ENCODE measurements around the gene PREPL.

PREPL gene

DNA sequence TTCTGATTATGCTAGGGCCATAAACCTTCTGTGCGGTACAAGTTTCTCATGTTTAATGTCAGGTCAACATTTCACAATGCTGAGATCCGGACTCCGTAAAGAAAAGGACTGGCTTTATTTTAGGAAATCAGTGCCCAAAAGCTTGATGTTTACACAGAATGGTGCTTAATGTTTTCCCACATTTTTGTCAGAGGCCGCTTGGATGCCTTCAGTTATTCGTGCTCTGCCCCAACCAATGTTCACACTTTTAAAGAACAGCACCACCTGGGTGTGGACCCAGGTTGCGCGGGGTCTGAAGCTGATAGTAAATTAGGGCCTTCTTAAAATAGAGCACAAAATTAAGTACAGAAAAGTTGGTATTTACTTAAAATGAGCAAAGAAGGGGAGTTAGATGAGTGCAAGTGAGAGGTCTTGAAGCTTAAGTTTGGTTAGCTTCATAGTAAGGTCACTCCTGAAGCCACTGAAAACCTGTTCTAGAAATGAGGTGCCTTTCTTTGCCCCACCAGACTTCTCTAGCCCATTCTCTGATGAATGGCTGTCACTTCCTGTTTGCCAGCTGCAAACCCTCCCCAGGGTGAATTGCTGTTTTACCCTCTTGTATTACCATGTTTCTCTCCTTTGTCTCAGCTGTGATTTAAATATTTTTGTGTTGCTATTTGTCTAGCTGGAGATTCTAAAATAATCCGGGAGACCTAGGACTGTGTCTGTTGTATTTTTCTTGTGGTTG lies 65.5 kb downstream of the PREPL start:
- no peak for DNase-seq (ENCODE audit: low read depth in 2 of 2)

DNA sequence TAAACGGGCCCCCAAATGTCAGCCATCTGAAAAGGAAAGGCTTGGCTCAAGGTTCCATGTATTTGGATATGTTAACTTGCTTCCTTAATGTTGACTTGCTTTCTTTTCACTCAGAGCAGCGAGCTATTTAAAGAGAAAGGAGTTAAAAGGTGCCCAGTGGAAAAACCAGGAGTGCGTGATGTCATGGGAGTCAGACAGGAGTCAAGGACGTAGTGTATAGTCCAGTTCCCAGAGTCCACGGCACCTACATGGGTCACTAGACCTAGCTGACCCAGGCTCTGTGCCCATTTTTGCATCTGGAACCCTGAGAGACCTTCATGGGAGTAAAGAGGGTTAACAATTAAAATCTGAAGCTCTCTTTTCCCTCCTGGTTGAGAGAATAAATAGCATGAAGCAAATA lies 66.2 kb downstream of the PREPL start:
- no peak for DNase-seq (ENCODE audit: low read depth in 2 of 2)

DNA sequence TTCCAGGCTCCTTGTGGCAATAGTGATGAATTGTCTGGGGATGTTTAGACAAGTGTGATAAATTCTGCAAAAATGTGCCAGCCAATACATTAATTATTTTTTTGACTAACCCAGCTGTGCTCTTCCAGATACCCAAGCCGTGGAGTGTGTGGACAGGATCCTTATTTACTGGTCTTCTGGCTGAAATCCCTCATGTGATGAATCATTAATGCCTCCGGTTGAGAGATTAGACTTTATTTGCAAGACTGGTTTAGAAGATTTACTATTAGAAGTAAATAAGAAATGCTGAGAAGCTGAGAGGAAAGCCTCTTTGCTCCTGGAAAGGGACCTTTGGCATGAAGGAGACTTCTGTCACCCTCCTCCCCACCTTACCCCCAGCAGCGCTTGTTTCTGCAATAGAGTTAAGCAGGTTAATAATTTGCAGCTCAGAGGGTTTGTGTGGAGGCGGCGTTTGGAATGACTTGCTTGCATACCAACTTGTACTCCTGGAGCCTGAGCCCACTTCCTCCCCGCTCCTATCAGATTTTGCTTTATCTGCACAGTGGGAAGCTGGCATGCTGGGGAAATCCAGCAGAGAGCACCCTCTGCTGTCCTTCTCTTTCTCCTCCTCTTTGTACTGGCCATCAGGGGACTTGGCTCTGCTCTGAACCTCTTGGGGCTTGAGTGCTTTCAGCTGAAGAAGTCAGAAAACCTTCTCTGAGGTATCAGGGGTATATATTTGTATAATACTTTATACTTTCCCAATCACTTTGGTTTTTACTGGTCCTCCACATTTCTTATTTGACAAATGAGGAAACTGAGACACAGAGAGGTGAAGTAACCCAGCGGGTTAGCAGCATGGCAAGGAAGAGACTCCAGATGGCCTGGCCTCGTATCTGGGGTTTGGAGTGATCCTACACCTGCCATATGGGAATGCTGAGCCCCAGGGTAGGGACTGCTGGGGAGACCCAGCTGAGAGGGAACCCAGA lies 69.7 kb downstream of the PREPL start:
- no peak for DNase-seq (ENCODE audit: low read depth in 2 of 2)

DNA sequence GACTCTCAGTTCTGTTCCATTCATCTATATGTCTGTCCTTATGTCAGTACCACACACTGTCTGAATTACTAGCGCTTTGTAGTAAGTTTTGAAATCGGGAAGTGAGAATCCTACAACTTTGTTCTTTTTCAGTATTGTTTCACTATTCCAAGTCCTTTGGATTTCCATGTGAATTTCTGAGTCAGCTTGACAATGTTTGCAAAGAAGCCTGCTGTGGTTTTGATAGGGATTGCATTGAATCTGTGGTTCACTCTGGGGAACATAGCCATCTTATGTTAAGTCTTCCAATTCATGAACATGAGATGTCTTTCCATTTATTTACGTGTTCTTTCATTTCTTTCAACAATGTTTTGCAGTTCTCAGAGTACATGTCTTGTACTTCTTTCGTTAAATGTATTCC lies 71.0 kb downstream of the PREPL start:
- no peak for DNase-seq (ENCODE audit: low read depth in 2 of 2)

DNA sequence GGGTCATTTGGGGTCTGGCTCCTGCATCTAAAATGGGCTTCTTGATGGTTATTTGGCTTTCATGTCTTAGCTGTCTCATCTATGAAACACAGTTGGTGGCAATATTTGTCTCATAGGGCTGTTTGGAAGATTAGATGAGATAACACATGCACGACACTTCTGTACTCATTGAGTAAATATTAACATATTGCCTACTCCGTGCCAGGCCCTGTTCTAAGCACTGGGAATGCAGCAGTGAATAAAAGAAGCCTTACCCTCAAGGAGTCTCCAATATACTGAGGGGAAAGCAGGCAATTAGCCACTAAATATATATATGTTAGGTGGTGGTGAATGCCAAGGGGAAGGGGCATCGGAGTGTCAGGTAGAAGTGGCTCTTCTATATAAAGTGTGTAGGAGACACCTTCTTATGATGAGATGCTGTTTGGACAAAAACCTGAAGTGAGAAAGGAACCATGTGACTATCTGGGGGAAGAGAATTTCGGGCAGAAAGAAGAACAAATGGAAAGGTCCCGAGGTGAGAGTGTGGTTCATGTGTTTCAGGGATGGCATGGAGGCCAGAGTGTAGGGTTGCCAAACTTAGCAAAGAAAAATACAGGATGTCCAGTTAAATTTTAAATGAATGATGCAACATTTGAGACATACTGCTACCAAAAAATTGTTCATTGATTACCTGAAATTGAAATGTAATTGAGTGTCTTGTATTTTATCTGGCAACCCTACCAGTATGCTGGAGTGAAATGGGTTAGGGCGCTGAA lies 74.2 kb downstream of the PREPL start:
- no peak for DNase-seq (ENCODE audit: low read depth in 2 of 2)

DNA sequence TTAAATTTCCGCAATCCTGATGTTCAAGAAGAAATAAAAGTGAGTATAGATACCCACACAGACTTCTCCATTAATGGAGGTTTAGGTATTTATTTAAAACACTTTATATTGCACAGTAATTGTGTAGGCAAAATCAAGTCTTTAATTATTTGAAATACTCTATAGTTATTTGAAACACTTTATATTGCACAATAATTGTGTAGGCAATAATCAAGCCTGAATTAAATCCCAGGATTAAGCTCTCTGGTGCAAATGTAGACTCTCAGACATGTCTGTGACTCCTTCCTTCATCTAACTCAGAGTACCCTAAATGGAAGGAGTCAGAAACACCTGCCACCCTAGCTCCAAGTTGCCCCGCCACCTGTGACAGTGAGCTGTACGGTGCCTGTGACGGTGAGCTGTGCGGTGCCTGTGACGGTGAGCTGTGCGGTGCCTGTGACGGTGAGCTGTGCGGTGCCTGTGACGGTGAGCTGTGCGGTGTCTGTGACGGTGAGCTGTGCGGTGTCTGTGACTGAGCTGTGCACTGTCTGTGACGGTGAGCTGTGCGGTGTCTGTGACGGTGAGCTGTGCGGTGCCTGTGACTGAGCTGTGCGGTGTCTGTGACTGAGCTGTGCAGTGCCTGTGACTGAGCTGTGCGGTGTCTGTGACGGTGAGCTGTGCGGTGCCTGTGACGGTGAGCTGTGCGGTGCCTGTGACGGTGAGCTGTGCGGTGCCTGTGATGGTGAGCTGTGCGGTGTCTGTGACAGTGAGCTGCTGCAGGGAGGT lies 75.0 kb downstream of the PREPL start:
- DNase-seq (ENCODE audit: low read depth in 2 of 2), result no peak

DNA sequence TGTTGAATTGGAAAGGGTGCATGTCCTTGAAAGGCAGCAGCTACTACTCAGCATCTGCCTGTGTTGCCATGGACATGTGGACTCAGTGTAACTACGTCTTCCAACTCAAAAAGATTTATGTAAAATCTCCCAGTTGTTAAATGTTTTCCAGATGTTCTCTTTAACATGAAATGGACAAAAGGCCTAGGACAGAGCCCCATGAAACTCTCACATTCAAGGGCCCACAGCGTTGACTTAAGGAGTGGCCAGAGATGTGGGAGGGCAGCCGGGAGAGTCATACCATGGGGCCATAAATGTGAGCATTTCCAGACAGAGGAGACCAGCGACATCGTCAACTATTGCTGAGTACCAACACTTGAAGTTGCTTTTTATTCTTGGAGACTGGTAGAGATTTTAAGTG lies 76.1 kb downstream of the PREPL start:
- DNase-seq (ENCODE audit: low read depth in 2 of 2), result no peak

DNA sequence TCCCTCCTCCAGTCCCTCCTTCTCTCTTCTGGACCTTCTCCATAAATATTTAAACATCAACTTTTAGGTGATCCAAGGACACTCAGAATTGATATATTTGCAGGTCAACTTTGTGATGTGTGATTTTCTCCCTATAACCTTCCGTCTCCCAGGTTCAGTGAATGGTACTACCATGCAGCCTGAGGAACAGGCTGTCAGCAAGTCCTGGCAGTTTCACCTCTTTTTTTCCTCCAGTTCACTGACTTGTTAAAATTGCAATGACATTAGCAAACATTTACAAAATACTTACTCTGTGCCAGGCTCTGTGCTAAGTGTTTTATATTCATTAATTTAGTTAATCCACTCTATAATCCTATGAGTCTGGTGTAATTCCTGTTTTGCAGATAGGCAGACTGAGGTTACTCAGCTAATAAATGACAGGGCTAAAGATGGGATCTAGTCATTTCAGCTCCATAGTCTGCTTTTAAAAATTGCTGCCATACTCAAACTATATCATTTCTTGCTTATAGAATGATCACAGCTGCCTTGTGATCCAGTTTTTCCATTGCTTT lies 78.1 kb downstream of the PREPL start:
- no peak for DNase-seq (ENCODE audit: low read depth in 2 of 2)

DNA sequence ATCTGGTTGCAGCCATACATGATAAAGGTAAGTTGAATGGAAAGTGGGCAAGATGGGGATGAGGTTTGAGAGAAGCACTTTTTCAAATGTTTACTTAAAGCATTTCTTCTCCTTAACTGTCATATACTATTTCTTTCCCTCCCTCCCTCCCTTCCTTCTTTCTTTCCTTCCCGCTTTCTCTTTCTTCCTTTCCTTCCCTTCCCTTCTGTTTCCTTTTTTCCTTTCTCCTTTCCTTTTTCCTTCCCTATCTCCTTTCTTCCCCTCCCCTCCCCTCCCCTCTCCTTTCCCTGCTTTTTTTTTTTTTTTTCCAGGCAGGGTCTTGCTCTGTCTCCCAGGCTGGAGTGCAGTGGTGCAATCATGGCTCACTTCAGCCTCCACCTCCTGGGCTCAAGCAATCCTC lies 80.4 kb downstream of the PREPL start:
- DNase-seq (ENCODE audit: low read depth in 2 of 2), result no peak

DNA sequence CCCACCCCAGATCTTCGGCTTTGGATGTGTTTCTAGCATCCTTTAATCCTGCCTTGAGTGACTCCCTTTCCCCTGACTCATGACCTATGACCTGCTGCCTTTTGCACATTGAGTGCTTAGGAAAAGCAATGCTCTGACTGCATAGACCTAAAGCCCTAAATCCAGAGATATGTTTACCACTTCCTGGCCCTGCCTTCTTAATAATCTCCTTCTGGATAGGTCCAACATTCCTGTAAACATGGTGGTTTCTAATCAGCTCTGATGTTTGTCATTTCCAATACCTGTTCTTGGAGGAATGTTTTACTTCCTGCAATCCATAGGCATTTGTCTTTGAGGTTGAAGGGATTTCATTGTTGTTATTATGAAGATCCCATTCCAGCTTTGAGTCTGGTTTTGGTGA lies 83.8 kb downstream of the PREPL start:
- no peak for DNase-seq (ENCODE audit: low read depth in 2 of 2)

DNA sequence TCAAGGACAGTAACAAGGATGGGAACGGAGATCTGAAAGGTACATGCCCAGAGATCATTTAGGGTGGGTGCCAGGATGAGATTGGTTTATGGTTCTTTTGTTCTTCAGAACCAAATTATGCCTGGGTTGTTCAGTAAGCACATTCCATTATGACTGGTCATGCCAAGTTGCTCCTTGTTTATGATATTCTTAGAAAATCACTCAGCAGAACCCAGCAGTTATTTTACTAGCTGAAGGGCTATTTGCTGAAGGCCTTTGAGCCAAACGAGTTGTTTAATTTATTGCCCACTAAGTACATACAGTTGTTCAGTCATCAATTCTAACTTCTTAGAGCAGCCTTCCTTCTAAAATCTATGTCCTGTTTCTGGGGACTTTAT lies 85.4 kb downstream of the PREPL start:
- DNase-seq (ENCODE audit: low read depth in 2 of 2), result no peak

DNA sequence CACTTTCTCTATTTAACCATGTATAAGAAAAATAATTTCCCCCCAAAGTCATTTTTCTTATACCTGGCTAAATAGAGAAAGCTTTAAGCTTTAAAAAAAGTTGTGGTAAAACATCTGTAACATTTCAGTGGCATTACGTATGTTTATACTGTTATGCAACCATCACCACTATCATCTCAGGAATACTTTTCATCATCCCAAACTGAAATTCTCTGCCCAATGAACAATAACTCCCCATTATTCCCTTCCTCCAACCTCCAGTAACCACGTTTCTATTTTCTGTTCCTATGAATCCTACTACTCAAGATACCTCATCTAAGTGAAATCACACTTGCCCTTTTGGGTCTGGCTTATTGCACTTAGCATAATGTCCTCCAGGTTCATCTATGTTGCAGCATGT lies 87.7 kb downstream of the PREPL start:
- no peak for DNase-seq (ENCODE audit: low read depth in 2 of 2)

DNA sequence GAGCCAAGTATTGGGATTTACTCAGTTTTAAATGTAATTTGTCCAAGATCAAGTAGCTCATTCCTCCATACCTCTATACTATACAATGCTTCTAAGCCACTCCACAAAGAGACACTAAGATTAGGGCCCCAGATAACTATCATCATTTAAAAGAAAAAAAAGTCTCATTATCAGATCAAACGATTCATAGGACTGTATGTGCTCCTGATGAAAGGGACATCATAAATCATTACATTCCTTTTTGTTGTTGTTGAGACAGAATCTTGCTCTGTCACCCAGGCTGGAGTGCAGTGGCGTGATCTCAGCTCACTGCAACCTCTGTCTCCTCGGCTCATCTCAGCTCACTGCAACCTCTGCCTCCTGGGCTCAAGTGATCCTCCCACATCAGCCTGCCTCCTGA lies 88.2 kb downstream of the PREPL start:
- no peak for DNase-seq (ENCODE audit: low read depth in 2 of 2)

DNA sequence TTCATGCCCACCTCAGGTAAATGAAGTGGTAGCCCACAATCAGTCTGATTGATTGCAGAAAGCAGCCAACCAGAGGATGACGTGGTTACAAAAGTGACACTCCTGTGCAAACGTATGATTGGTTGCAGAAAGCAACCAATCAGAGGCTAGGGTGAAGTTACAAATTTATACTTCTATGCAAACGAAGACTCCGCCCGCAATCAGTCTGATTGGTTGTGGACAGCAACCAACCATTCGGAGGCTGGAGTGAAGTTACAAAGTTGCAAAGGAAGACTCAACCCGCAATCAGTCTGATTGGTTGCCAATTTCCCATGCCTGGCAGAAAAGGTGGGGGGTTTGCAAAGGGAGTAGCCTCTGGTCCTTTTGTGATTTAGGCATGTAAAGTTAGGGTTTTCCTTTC lies 90.0 kb downstream of the PREPL start:
- DNase-seq (ENCODE audit: low read depth in 2 of 2), result no peak

DNA sequence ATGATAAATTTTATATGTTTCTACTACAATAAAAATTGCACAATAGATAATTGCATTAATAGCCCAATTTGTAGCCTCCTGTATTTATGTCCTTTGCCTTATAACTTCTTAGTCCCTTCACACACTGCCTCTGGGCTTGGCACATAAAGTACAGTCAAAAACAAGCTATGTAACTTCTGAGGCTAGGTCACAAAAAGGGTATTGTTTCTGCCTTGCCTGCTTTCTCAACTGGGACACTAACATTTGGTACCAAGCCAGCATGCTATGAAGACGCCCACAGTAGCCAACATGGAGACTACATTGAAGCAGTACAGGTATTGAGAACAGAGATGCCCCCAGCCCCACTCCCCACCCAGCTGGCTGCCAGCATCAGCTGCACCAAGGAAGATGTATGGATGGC lies 91.5 kb downstream of the PREPL start:
- no peak for DNase-seq (ENCODE audit: low read depth in 2 of 2)

DNA sequence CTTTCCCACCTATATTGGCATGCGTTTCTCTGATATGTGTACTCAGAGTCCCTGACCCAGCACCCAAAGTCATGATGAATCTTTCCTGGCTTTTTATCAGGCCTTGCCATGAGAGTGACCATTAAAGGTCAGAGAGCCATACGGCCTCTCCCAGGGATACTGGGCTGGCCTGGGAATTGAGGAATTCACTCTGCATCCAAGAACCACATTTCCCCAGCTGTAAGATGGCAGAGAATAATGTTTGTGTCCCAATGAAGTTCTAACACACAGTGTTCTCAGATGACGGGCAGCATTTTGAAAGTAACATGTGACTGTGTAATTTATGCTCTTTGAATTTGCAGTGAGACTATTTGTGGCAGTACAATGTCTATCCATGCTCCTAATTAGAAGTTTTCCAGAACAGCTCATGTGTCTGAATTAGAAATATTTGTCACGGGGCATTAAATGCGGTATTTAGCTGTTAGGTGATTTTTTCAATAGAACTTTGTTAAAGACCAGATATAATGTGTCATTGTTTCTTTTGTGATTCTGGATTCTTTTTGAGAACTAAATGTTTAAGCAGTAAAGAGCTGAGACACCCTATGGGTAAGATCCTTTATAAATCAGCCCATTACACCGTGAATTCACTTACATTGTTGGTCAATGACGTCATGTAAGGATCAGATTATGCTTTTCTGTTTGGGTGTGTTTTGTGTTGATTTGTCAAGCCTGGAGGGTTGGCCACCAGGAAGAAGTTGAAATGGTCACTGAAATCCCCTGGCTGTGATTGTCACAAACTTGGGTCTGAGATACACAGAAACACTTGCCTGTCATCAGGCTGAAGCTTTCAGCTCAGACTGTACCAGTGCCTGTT lies 93.3 kb downstream of the PREPL start:
- DNase-seq (ENCODE audit: low read depth in 2 of 2), result no peak

All from stimulated activated CD8-positive, alpha-beta memory T cell treated with anti-CD3 and anti-CD28 coated beads, Interleukin-2, amount 100 ng/mL, for 48 hours (primary cell).